H1 (cell line): ENCODE measurements around the gene SH2B3. TPM values are rescaled to one million over a fixed set of nuclear protein-coding genes. Genes with fewer than 3 reads are reported as not detected.

ENCODE experiments used
- CTCF ChIA-PET: fragments of 300-600 bp; sonication (Branson Sonifier 250); formaldehyde crosslinking; loops from one replicate; lab custom pipeline; 2021; ENCODE audit not compliant: partially characterized antibody; lab: Charles Lee
- POLR2A ChIA-PET: fragments of 300-600 bp; sonication (Branson Sonifier 250); formaldehyde crosslinking; loops from one replicate; lab custom pipeline; 2021; ENCODE audit warnings: inconsistent platforms; ENCODE audit not compliant: partially characterized antibody; lab: Charles Lee
- DNase-seq, 2 experiments: peaks; one replicate each; pipeline versions ENCODE4 v3.0.0 to v3.0.0-alpha.2; 2010 to 2022; ENCODE audit warnings: low spot score in 2 of 2, low read depth in 1 of 2, mixed read lengths in 1 of 2
- FAIRE-seq: peaks from 2 replicates; lab custom pipeline; 2011; peaks lifted over from hg19 to GRCh38; lab: Jason Lieb, UNC
- H2AFZ ChIP-seq: 2 replicates; pipeline ENCODE4 v1.8.1; 2012; ENCODE audit warnings: low read length, inconsistent platforms
- H2AK5ac ChIP-seq: 2 replicates; pipeline ENCODE4 v1.6.1; 2013; ENCODE audit warnings: low read depth, low read length
- H2BK120ac ChIP-seq: replicated peaks from 2 replicates; pipeline ENCODE3; 2013; ENCODE audit warnings: low read depth, low read length, inconsistent platforms
- H2BK12ac ChIP-seq: 2 replicates; pipeline ENCODE4 v1.6.1; 2013; ENCODE audit warnings: low read depth, low read length
- H2BK15ac ChIP-seq: 2 replicates; pipeline ENCODE4 v1.6.1; 2013; ENCODE audit warnings: low read length
- H2BK20ac ChIP-seq: 2 replicates; pipeline ENCODE4 v1.6.1; 2013; ENCODE audit warnings: low read length
- H2BK5ac ChIP-seq: 2 replicates; pipeline ENCODE4 v1.6.1; 2013; ENCODE audit warnings: low read depth, low read length
- H3K14ac ChIP-seq: 2 replicates; pipeline ENCODE4 v1.6.1; 2013; ENCODE audit warnings: inconsistent platforms; ENCODE audit not compliant: insufficient read length
- H3K18ac ChIP-seq: 2 replicates; pipeline ENCODE4 v1.6.1; 2013; ENCODE audit warnings: low read length; ENCODE audit errors: extremely low read depth
- H3K23ac ChIP-seq: 2 replicates; pipeline ENCODE4 v1.6.1; 2013; ENCODE audit warnings: inconsistent platforms; ENCODE audit not compliant: insufficient read length
- H3K23me2 ChIP-seq: 2 replicates; pipeline ENCODE4 v1.6.1; 2013; ENCODE audit warnings: low read depth, low read length
- H3K27ac ChIP-seq: 2 replicates; pipeline ENCODE4 v1.6.1; 2011; ENCODE audit warnings: low read depth, low read length, inconsistent platforms
- H3K27me3 ChIP-seq, 4 experiments: replicated peaks in 1 of 4; 1 replicate in 1 of 4; 2 replicates in 3 of 4; pipeline versions ENCODE4 v1.6.1 to v1.8.1; 2011 to 2013; ENCODE audit warnings: low read length in 3 of 4, mild to moderate bottlenecking in 3 of 4, inconsistent platforms in 2 of 4, mixed read lengths in 2 of 4, moderate library complexity in 1 of 4; ENCODE audit not compliant: control insufficient read depth in 3 of 4, insufficient read depth in 3 of 4; ENCODE audit errors: extremely low read depth in 1 of 4
- H3K36me3 ChIP-seq, 4 experiments: 2 replicates each; pipeline versions ENCODE4 v1.6.1 to v1.8.1; 2011 to 2013; ENCODE audit warnings: mild to moderate bottlenecking in 4 of 4, low read length in 3 of 4, moderate library complexity in 2 of 4, control low read depth in 1 of 4, inconsistent platforms in 1 of 4; ENCODE audit not compliant: insufficient read depth in 4 of 4, control insufficient read depth in 2 of 4
- H3K4ac ChIP-seq: replicated peaks from 2 replicates; pipeline ENCODE3; 2013; ENCODE audit warnings: low read length, low read depth, mixed read lengths, inconsistent platforms; ENCODE audit not compliant: insufficient read length
- H3K4me1 ChIP-seq, 4 experiments: replicated peaks in 1 of 4; 1 replicate in 1 of 4; 2 replicates in 3 of 4; pipeline versions ENCODE4 v1.6.1 to v1.8.1; 2011 to 2013; ENCODE audit warnings: low read length in 3 of 4, inconsistent platforms in 2 of 4, mixed read lengths in 1 of 4; ENCODE audit not compliant: insufficient read depth in 4 of 4, control insufficient read depth in 3 of 4
- H3K4me2 ChIP-seq, 2 experiments: 2 replicates each; pipeline versions ENCODE4 v1.6.1 to v1.8.1; 2011 to 2013; ENCODE audit warnings: low read depth in 2 of 2, low read length in 2 of 2, control low read depth in 1 of 2, inconsistent platforms in 1 of 2, mild to moderate bottlenecking in 1 of 2; ENCODE audit not compliant: insufficient read depth in 1 of 2
- H3K4me3 ChIP-seq, 4 experiments: fragments of 200-600, 300-600 bp in 1 of 4; sonication (generic), shearing (Covaris generic), sonication (Bioruptor Twin) in 1 of 4; 2 replicates each; pipeline versions ENCODE4 v1.5.1 to v1.8.1; 2011 to 2016; ENCODE audit warnings: low read length in 4 of 4, low read depth in 3 of 4, control low read depth in 2 of 4, inconsistent platforms in 2 of 4, mild to moderate bottlenecking in 2 of 4, mixed read lengths in 1 of 4, moderate library complexity in 1 of 4; ENCODE audit not compliant: insufficient read depth in 2 of 4; ENCODE audit errors: extremely low read depth in 1 of 4
- H3K56ac ChIP-seq: replicated peaks from 2 replicates; pipeline ENCODE3; 2013; ENCODE audit warnings: low read depth, mild to moderate bottlenecking, mixed read lengths, low read length, inconsistent platforms; ENCODE audit not compliant: insufficient read length
- H3K79me1 ChIP-seq: 2 replicates; pipeline ENCODE4 v1.6.1; 2013; ENCODE audit warnings: low read depth, low read length, control low read depth
- H3K79me2 ChIP-seq, 2 experiments: 2 replicates each; pipeline versions ENCODE4 v1.6.1 to v1.8.1; 2012 to 2013; ENCODE audit warnings: low read length in 2 of 2, mild to moderate bottlenecking in 2 of 2, inconsistent platforms in 1 of 2; ENCODE audit not compliant: insufficient read depth in 2 of 2, control insufficient read depth in 1 of 2
- H3K9ac ChIP-seq, 4 experiments: replicated peaks in 1 of 4; 1 replicate in 1 of 4; 2 replicates in 3 of 4; pipeline versions ENCODE4 v1.6.1 to v1.8.1; 2011 to 2013; ENCODE audit warnings: low read depth in 3 of 4, low read length in 3 of 4, control low read depth in 2 of 4, mild to moderate bottlenecking in 2 of 4, moderate library complexity in 2 of 4, inconsistent platforms in 1 of 4; ENCODE audit errors: extremely low read depth in 1 of 4
- H3K9me3 ChIP-seq, 2 experiments: 2 replicates each; pipeline versions ENCODE4 v1.6.1 to v1.8.1; 2012 to 2013; ENCODE audit warnings: mild to moderate bottlenecking in 2 of 2, moderate library complexity in 2 of 2, control low read depth in 1 of 2, inconsistent platforms in 1 of 2, low read depth in 1 of 2, low read length in 1 of 2, mixed read lengths in 1 of 2; ENCODE audit not compliant: insufficient read depth in 2 of 2
- H4K20me1 ChIP-seq, 2 experiments: replicated peaks in 1 of 2; 2 replicates each; pipeline versions ENCODE3 to v1.8.1; 2011 to 2013; ENCODE audit warnings: inconsistent platforms in 2 of 2, low read length in 2 of 2, mild to moderate bottlenecking in 1 of 2; ENCODE audit not compliant: insufficient read depth in 2 of 2, control insufficient read depth in 1 of 2
- H4K5ac ChIP-seq: 2 replicates; pipeline ENCODE4 v1.6.1; 2013; ENCODE audit warnings: low read length, low read depth, mixed read lengths, inconsistent platforms; ENCODE audit not compliant: insufficient read length
- H4K8ac ChIP-seq: 2 replicates; pipeline ENCODE4 v1.8.0; 2013; ENCODE audit warnings: mild to moderate bottlenecking, moderate library complexity, low read length, inconsistent platforms; ENCODE audit not compliant: insufficient read depth; ENCODE audit errors: extremely low read depth
- H4K91ac ChIP-seq: replicated peaks from 2 replicates; pipeline ENCODE3; 2013; ENCODE audit warnings: low read length, mixed read lengths, inconsistent platforms; ENCODE audit not compliant: insufficient read length
- ASH2L ChIP-seq: fragments of 200-600, 300-600 bp; sonication (generic); IDR thresholded peaks from one replicate; pipeline ENCODE4 v1.7.1; 2017; ENCODE audit warnings: low read length
- BACH1 ChIP-seq: IDR thresholded peaks from 2 replicates; pipeline ENCODE4 v1.6.1; 2012; ENCODE audit warnings: low read length, improper control_type of control experiment
- BRCA1 ChIP-seq: IDR thresholded peaks from 2 replicates; pipeline ENCODE4 v1.6.1; 2012; ENCODE audit warnings: low read depth, low read length, improper control_type of control experiment
- CBX5 ChIP-seq: fragments of 300-800, 300-1000 bp; sonication (generic); IDR thresholded peaks from 2 replicates; pipeline ENCODE4 v1.7.1; 2016; ENCODE audit warnings: antibody characterized with exemption, low read length, low read depth
- CHD1 ChIP-seq: IDR thresholded peaks from 2 replicates; pipeline ENCODE4 v1.6.1; 2012; ENCODE audit warnings: low read depth, low read length, improper control_type of control experiment
- CTCF ChIP-seq, 3 experiments: IDR thresholded peaks; 1 replicate in 2 of 3; 2 replicates in 1 of 3; pipeline versions ENCODE4 v1.5.1 to v1.6.1; 2011; ENCODE audit warnings: low read length in 3 of 3, mild to moderate bottlenecking in 3 of 3, inconsistent platforms in 2 of 3, low read depth in 1 of 3, moderate library complexity in 1 of 3; ENCODE audit not compliant: insufficient read depth in 1 of 3; ENCODE audit errors: control extremely low read depth in 1 of 3
- HDAC6 ChIP-seq: IDR thresholded peaks from one replicate; pipeline ENCODE4 v1.7.1; 2012; ENCODE audit warnings: low read depth, mild to moderate bottlenecking, inconsistent platforms, low read length, moderate library complexity
- JUN ChIP-seq: IDR thresholded peaks from 2 replicates; pipeline ENCODE4 v1.6.1; 2011; ENCODE audit warnings: low read depth, mild to moderate bottlenecking, improper control_type of control experiment, low read length
- KDM5A ChIP-seq: fragments of 200-600 bp; IDR thresholded peaks from 2 replicates; pipeline ENCODE4 v1.7.1; 2012; ENCODE audit warnings: mild to moderate bottlenecking, low read length, inconsistent platforms, mixed read lengths
- MAFK ChIP-seq: IDR thresholded peaks from 2 replicates; pipeline ENCODE4 v1.6.1; 2012; ENCODE audit warnings: low read depth, mild to moderate bottlenecking, improper control_type of control experiment, low read length
- POLR2A ChIP-seq, 2 experiments: IDR thresholded peaks; 1 replicate in 1 of 2; 2 replicates in 1 of 2; pipeline ENCODE4 v1.6.1; 2011; ENCODE audit warnings: low read depth in 2 of 2, low read length in 2 of 2, mild to moderate bottlenecking in 2 of 2; ENCODE audit errors: control extremely low read depth in 1 of 2
- POLR2AphosphoS5 ChIP-seq: IDR thresholded peaks from 2 replicates; pipeline ENCODE4 v1.6.1; 2011; ENCODE audit warnings: low read depth, low read length
- WGBS, 2 experiments: shearing (Covaris generic) in 1 of 2; methylation state at CpG; one replicate each; pipeline versions ENCODE4 v1.1.6 to v1.1.7; 2013 to 2015; ENCODE audit warnings: low lambda C conversion rate in 2 of 2, mixed read lengths in 2 of 2, inconsistent platforms in 1 of 2, low coverage in 1 of 2, missing lambda C conversion rate in 1 of 2; ENCODE audit not compliant: insufficient replicate concordance in 2 of 2, insufficient coverage in 1 of 2, insufficient read length in 1 of 2; ENCODE audit errors: extremely low coverage in 1 of 2, missing lambda C conversion rate in 1 of 2; 5-methylcytosine and 5-hydroxymethylcytosine counted together
- polyA plus RNA-seq, 7 experiments: library from polyadenylated mRNA; depleted of rRNA in 3 of 7; stranded (reverse) in 5 of 7; unstranded in 2 of 7; fragments of >200 nt in 5 of 7; fragments of 200-250 nt in 2 of 7; gene quantifications; 1 replicate in 5 of 7; 2 replicates in 1 of 7; 4 replicates in 1 of 7; pipeline versions ENCODE4 v1.2.1 to v1.2.3, GENCODE V29; 2011 to 2013; ENCODE audit warnings: missing spikeins in 2 of 7, mixed read lengths in 2 of 7
- total RNA-seq: library from RNA; stranded (reverse); fragmentation: NEBNext Ultra II Directional; extraction: Animal tissue kit (Norgen Biotek cat#: 25700); gene quantifications from 2 replicates; pipeline ENCODE4 v1.2.1, GENCODE V29; 2021

SH2B3 gene
- total and polyA plus RNA-seq, 2 of the 8 experiments (the other 6 are each of a cell fraction or from before 2014, with no cell fraction given) = 20.8 to 34.1 TPM

GRCh38 chr12:111428728-111429175 lies 23.0 kb downstream of the SH2B3 start:
- no peak overlapping the region for H2BK120ac ChIP-seq
- FAIRE-seq (no peak), DNase-seq (no peak)
- no peaks in the 10 kb centered on the region for H3K36me3 ChIP-seq
- no peaks in the 10 kb centered on the region; a peak in 1 of 7 replicates for H3K27me3 ChIP-seq
- H3K23ac ChIP-seq = no peak overlapping the region
- H4K8ac ChIP-seq = peak overlapping the region; percentile 57; the same call in 1 of the 2 replicates
- no peak overlapping the region for H3K9ac ChIP-seq
- H2AK5ac ChIP-seq = no peak overlapping the region
- H3K9me3 ChIP-seq = no peaks in the 10 kb centered on the region
- no peak overlapping the region for H3K56ac ChIP-seq
- no peak overlapping the region for H2BK20ac ChIP-seq
- no peaks in the 10 kb centered on the region for H3K23me2 ChIP-seq
- no peak overlapping the region for H3K4ac ChIP-seq
- H3K14ac ChIP-seq = no peak overlapping the region
- H4K20me1 ChIP-seq = peaks cover 4 to 11% of the 10 kb centered on the region in 2 experiments
- no peak overlapping the region for H2AFZ ChIP-seq
- no peak overlapping the region for H2BK15ac ChIP-seq
- ChIA-PET CTCF (interaction anchor here (0.6 to 11.1 kb wide), 7 partner anchors 16 to 33 kb away, joined by 3 to 189 read pairs (median 3); no protein-coding TSS in a partner anchor), POLR2A (interaction anchor here (0.8 to 4.9 kb wide), 7 partner anchors 10 to 31 kb away, joined by 3 to 29 read pairs (median 6); no protein-coding TSS in a partner anchor)
- no peak overlapping the region for H4K91ac ChIP-seq
- no peak overlapping the region for H2BK5ac ChIP-seq
- H3K79me2 ChIP-seq = peaks cover 4 to 75% of the 10 kb centered on the region in 2 experiments; a peak in 3 of 4 replicates
- no peak overlapping the region for H3K4me3 ChIP-seq
- H3K4me2 ChIP-seq = no peak overlapping the region
- 95% methylated on average over 6 of the region's 21 CpGs; no CpG with 5 or more reads in 1 of the 2 experiments for WGBS, 2 experiments
- H4K5ac ChIP-seq = no peak overlapping the region
- H3K27ac ChIP-seq = no peak overlapping the region
- no peak overlapping the region for H3K18ac ChIP-seq
- peaks cover 15% of the 10 kb centered on the region for H3K79me1 ChIP-seq
- peaks cover 4 to 33% (median 20%) of the 10 kb centered on the region in 4 experiments for H3K4me1 ChIP-seq
- H2BK12ac ChIP-seq = no peak overlapping the region
- TF ChIP-seq MAFK = no peak
- TF ChIP-seq POLR2AphosphoS5 = no peak
- no peak for TF ChIP-seq KDM5A
- TF ChIP-seq CBX5 = no peak
- no peak for TF ChIP-seq BRCA1
- no peak for TF ChIP-seq BACH1
- TF ChIP-seq HDAC6 = no peak
- TF ChIP-seq ASH2L = no peak
- TF ChIP-seq CTCF (IDR thresholded peaks at IDR 0.05; ENCODE audit: control extremely low read depth in 1 of 3, insufficient read depth in 1 of 3, low read depth in 1 of 3, low read length in 3 of 3) = no peak
- no peak for TF ChIP-seq JUN
- no peak for TF ChIP-seq POLR2A (IDR thresholded peaks at IDR 0.05; ENCODE audit: control extremely low read depth in 1 of 2, low read depth in 2 of 2, low read length in 2 of 2)
- no peak for TF ChIP-seq CHD1
